Measurements from ENCODE around the gene TMEM98.

GRCh38 chr17:32913593-32913992 lies 14.4 kb upstream of the TMEM98 start:
- TF ChIP-seq CTCF (conservative IDR thresholded peaks at IDR 0.05 in 1 of 2, IDR thresholded peaks at IDR 0.05 in 1 of 2; ENCODE audit: extremely low read depth in 1 of 2, insufficient read depth in 1 of 2, low read depth in 1 of 2, low read length in 2 of 2) (no peak), EZH2 (IDR thresholded peaks at IDR 0.05; ENCODE audit: borderline replicate concordance, low read length) (no peak)

Measured in mammary epithelial cell (primary cell).